Activated CD4-positive, alpha-beta T cell treated with anti-CD3 and anti-CD28 coated beads, Interleukin-2, amount 10 ng/mL, durations not matched to agents 24 days and 14 days (primary cell): ENCODE measurements around the gene SOX4. TPM values are rescaled to one million over a fixed set of nuclear protein-coding genes. Genes with fewer than 3 reads are reported as not detected.

Experiments
- DNase-seq: peaks from one replicate; pipeline ENCODE4 v3.0.0; 2022
- H3K27ac Mint-ChIP-seq: one replicate; pipeline ENCODE4 v1.8.0; 2022; ENCODE audit warnings: mild to moderate bottlenecking, mixed read lengths
- H3K27me3 Mint-ChIP-seq: one replicate; pipeline ENCODE4 v1.8.0; 2022; ENCODE audit warnings: mixed read lengths
- H3K36me3 Mint-ChIP-seq: one replicate; pipeline ENCODE4 v1.8.0; 2022; ENCODE audit warnings: low read depth, mild to moderate bottlenecking, mixed read lengths
- H3K4me1 Mint-ChIP-seq: one replicate; pipeline ENCODE4 v1.8.0; 2021; ENCODE audit warnings: mixed read lengths
- H3K4me3 Mint-ChIP-seq: one replicate; pipeline ENCODE4 v1.8.0; 2022; ENCODE audit warnings: mild to moderate bottlenecking, moderate library complexity, mixed read lengths
- H3K9me3 Mint-ChIP-seq: one replicate; pipeline ENCODE4 v1.8.0; 2021; ENCODE audit warnings: mixed read lengths
- intact Hi-C: fragments of 100-400 bp; cut with micrococcal nuclease; formaldehyde crosslinking; loops from one replicate; pipeline ENCODE4 v1.15.1; 2023
- total RNA-seq: library from RNA; stranded (reverse); gene quantifications from 2 replicates; pipeline ENCODE4 v1.2.3, GENCODE V29; 2022

Gene SOX4
- total RNA-seq, 1 donor from 2014 or later = 0.79 TPM

GRCh38 chr6:21587961-21588480 is 5.5 kb upstream of the SOX4 start:
- no peaks in the 10 kb centered on the region for H3K9me3 Mint-ChIP-seq
- peak; percentile 82 for DNase-seq
- H3K4me3 Mint-ChIP-seq = peak overlapping the region; percentile 95
- peak overlapping the region; percentile 80 for H3K27ac Mint-ChIP-seq
- no peaks in the 10 kb centered on the region for H3K36me3 Mint-ChIP-seq
- H3K4me1 Mint-ChIP-seq = peaks cover 11% of the 10 kb centered on the region
- intact Hi-C loops = loop anchor here (1.0 to 5.0 kb wide), 7 partner anchors 8 to 1296 kb away; partner anchors contain the start of gene E2F3
- peaks cover 45% of the 10 kb centered on the region for H3K27me3 Mint-ChIP-seq

- intact Hi-C loops = loop anchor here (1.0 to 5.0 kb wide), 7 partner anchors 150 to 1296 kb away; partner anchors contain the start of gene E2F3
- DNase-seq = peak; percentile 84
- Mint-ChIP-seq H3K27me3 (peaks cover 45% of the 10 kb centered on the region), H3K27ac (peak overlapping the region; percentile 80), H3K9me3 (no peaks in the 10 kb centered on the region), H3K4me3 (peak overlapping the region; percentile 95), H3K36me3 (no peaks in the 10 kb centered on the region), H3K4me1 (peaks cover 11% of the 10 kb centered on the region)
Measured at GRCh38 chr6:21588481-21589351, 4.8 kb upstream of the SOX4 start.

- peak; percentile 94 for DNase-seq
- no peaks in the 10 kb centered on the region for H3K9me3 Mint-ChIP-seq
- peaks cover 1% of the 10 kb centered on the region for H3K36me3 Mint-ChIP-seq
- intact Hi-C loops = loop anchor here (1.0 to 10.0 kb wide), 11 partner anchors 151 to 1377 kb away; partner anchors contain the start of genes E2F3 and MBOAT1
- H3K27me3 Mint-ChIP-seq = peaks cover 44% of the 10 kb centered on the region
- H3K27ac Mint-ChIP-seq = peak overlapping the region; percentile 80
- peak overlapping the region; percentile 95 for H3K4me3 Mint-ChIP-seq
- peaks cover 13% of the 10 kb centered on the region for H3K4me1 Mint-ChIP-seq
Measured at GRCh38 chr6:21589352-21590345, 3.9 kb upstream of the SOX4 start.

GRCh38 chr6:21590346-21590745 is 3.2 kb upstream of the SOX4 start:
- no peak for DNase-seq
- Mint-ChIP-seq H3K27me3 (peaks cover 45% of the 10 kb centered on the region), H3K27ac (no peak overlapping the region), H3K36me3 (peaks cover 3% of the 10 kb centered on the region), H3K4me3 (peak overlapping the region; percentile 17), H3K4me1 (peaks cover 15% of the 10 kb centered on the region), H3K9me3 (no peaks in the 10 kb centered on the region)
- intact Hi-C loops = loop anchor here (5.0 to 10.0 kb wide), 4 partner anchors 164 to 1378 kb away; partner anchors contain the start of gene MBOAT1

- Mint-ChIP-seq H3K27ac (no peak overlapping the region), H3K27me3 (peaks cover 43% of the 10 kb centered on the region), H3K9me3 (no peaks in the 10 kb centered on the region), H3K4me3 (no peak overlapping the region), H3K4me1 (peaks cover 23% of the 10 kb centered on the region), H3K36me3 (peaks cover 6% of the 10 kb centered on the region)
- no peak for DNase-seq
- intact Hi-C loops = loop anchor here (5.0 to 10.0 kb wide), 4 partner anchors 163 to 1379 kb away; partner anchors contain the start of gene MBOAT1
Measured at GRCh38 chr6:21591446-21591845, 2.1 kb upstream of the SOX4 start.

GRCh38 chr6:21592953-21593352 is 598 bp upstream of the SOX4 start:
- Mint-ChIP-seq H3K27ac (no peak overlapping the region), H3K36me3 (peaks cover 9% of the 10 kb centered on the region), H3K4me1 (peaks cover 25% of the 10 kb centered on the region), H3K9me3 (no peaks in the 10 kb centered on the region), H3K4me3 (no peak overlapping the region), H3K27me3 (peaks cover 43% of the 10 kb centered on the region)
- intact Hi-C loops = loop anchor here (5.0 to 10.0 kb wide), 4 partner anchors 162 to 1381 kb away; partner anchors contain the start of gene MBOAT1
- DNase-seq = no peak

- Mint-ChIP-seq H3K36me3 (peaks cover 9% of the 10 kb centered on the region), H3K27me3 (peaks cover 50% of the 10 kb centered on the region), H3K9me3 (no peaks in the 10 kb centered on the region), H3K4me1 (peaks cover 24% of the 10 kb centered on the region), H3K4me3 (no peak overlapping the region), H3K27ac (no peak overlapping the region)
- DNase-seq = peak; percentile 71
- intact Hi-C loops = loop anchor here (5.0 to 10.0 kb wide), 4 partner anchors 161 to 1382 kb away; partner anchors contain the start of gene MBOAT1
Measured at GRCh38 chr6:21593927-21594415, 420 bp downstream of the SOX4 start.

GRCh38 chr6:21594416-21595281 is 1.1 kb downstream of the SOX4 start:
- H3K27me3 Mint-ChIP-seq = peaks cover 50% of the 10 kb centered on the region
- H3K4me1 Mint-ChIP-seq = peaks cover 22% of the 10 kb centered on the region
- peaks cover 9% of the 10 kb centered on the region for H3K36me3 Mint-ChIP-seq
- H3K4me3 Mint-ChIP-seq = peak overlapping the region; percentile 83
- intact Hi-C loops = loop anchor here (5.0 to 10.0 kb wide), 4 partner anchors 160 to 1382 kb away; partner anchors contain the start of gene MBOAT1
- DNase-seq = peak; percentile 79
- peak overlapping the region; percentile 85 for H3K27ac Mint-ChIP-seq
- H3K9me3 Mint-ChIP-seq = no peaks in the 10 kb centered on the region

- peaks cover 47% of the 10 kb centered on the region for H3K27me3 Mint-ChIP-seq
- peaks cover 22% of the 10 kb centered on the region for H3K4me1 Mint-ChIP-seq
- DNase-seq = peak; percentile 74
- H3K36me3 Mint-ChIP-seq = peaks cover 9% of the 10 kb centered on the region
- H3K27ac Mint-ChIP-seq = peak overlapping the region; percentile 92
- H3K9me3 Mint-ChIP-seq = no peaks in the 10 kb centered on the region
- intact Hi-C loops = loop anchor here (1.0 to 10.0 kb wide), 3 partner anchors 8 to 329 kb away; no protein-coding TSS in a partner anchor
- peak overlapping the region; percentile 88 for H3K4me3 Mint-ChIP-seq
Measured at GRCh38 chr6:21595285-21596144, 2.0 kb downstream of the SOX4 start.

- H3K36me3 Mint-ChIP-seq = peaks cover 9% of the 10 kb centered on the region
- no peaks in the 10 kb centered on the region for H3K9me3 Mint-ChIP-seq
- intact Hi-C loops = loop anchor here (1.0 to 10.0 kb wide), 3 partner anchors 9 to 328 kb away; no protein-coding TSS in a partner anchor
- H3K27me3 Mint-ChIP-seq = peaks cover 43% of the 10 kb centered on the region
- peaks cover 22% of the 10 kb centered on the region for H3K4me1 Mint-ChIP-seq
- peak overlapping the region; percentile 88 for H3K4me3 Mint-ChIP-seq
- peak; percentile 74 for DNase-seq
- peak overlapping the region; percentile 82 for H3K27ac Mint-ChIP-seq
Measured at GRCh38 chr6:21596145-21596948, 2.8 kb downstream of the SOX4 start.
